Aorta (tissue), 5 donors: ENCODE measurements around the gene SNAI1. TPM values are rescaled to one million over a fixed set of nuclear protein-coding genes. Genes with fewer than 3 reads are reported as not detected.

Source experiments
- ATAC-seq: fragments of 200-7000 bp; cut with Tn5 transposase; one replicate; pipeline ENCODE4 v1.9.1; 2022; ENCODE audit warnings: moderate library complexity; ENCODE audit not compliant: low FRiP score
- DNase-seq, 2 donors: peaks; one replicate each; pipeline ENCODE4 v3.0.0-alpha.2; 2020
- H3K27ac ChIP-seq, 2 donors: one replicate each; pipeline ENCODE4 v1.5.1; 2013; ENCODE audit warnings: low read length in 2 of 2, mild to moderate bottlenecking in 2 of 2, moderate library complexity in 2 of 2, control low read depth in 1 of 2, inconsistent platforms in 1 of 2, low read depth in 1 of 2
- H3K27me3 ChIP-seq, 2 donors: one replicate each; pipeline ENCODE4 v1.6.1; 2013; ENCODE audit warnings: control low read depth in 1 of 2, low read length in 1 of 2, mild to moderate bottlenecking in 1 of 2, moderate library complexity in 1 of 2; ENCODE audit not compliant: insufficient read depth in 2 of 2, control insufficient read depth in 1 of 2
- H3K36me3 ChIP-seq, 2 donors: one replicate each; pipeline ENCODE4 v1.6.1; 2013; ENCODE audit warnings: control low read depth in 1 of 2, low read length in 1 of 2, mild to moderate bottlenecking in 1 of 2; ENCODE audit not compliant: insufficient read depth in 2 of 2, control insufficient read depth in 1 of 2
- H3K4me1 ChIP-seq, 2 donors: one replicate each; pipeline ENCODE4 v1.6.1; 2013; ENCODE audit warnings: low read length in 2 of 2, control low read depth in 1 of 2, mild to moderate bottlenecking in 1 of 2, moderate library complexity in 1 of 2; ENCODE audit not compliant: insufficient read depth in 2 of 2, control insufficient read depth in 1 of 2
- H3K4me3 ChIP-seq, 2 donors: one replicate each; pipeline ENCODE4 v1.5.1; 2013; ENCODE audit warnings: low read length in 2 of 2, control low read depth in 1 of 2, mild to moderate bottlenecking in 1 of 2
- H3K9me3 ChIP-seq: one replicate; pipeline ENCODE4 v1.6.1; 2013; ENCODE audit warnings: mild to moderate bottlenecking, low read length; ENCODE audit not compliant: control insufficient read depth
- WGBS, 2 donors: extraction: QIAGEN DNeasy Blood & Tissue Kit; methylation state at CpG; one replicate each; pipeline ENCODE4 v1.1.7; 2013; 5-methylcytosine and 5-hydroxymethylcytosine counted together
- intact Hi-C, 2 donors: fragments of 100-400 bp; cut with DNase I; formaldehyde crosslinking; loops; one replicate each; pipeline versions ENCODE4 v1.14.2 to v1.15.0; 2022
- polyA plus RNA-seq, 2 donors: library from polyadenylated mRNA; stranded (reverse); fragments of 200-250 nt; gene quantifications; one replicate each; pipeline ENCODE4 v1.2.3, GENCODE V29; 2013
- total RNA-seq, 2 donors: library from RNA; stranded (reverse); fragmentation: NEBNext Ultra II Directional; extraction: Animal tissue kit (Norgen Biotek cat#: 25700); gene quantifications; one replicate each; pipeline ENCODE4 v1.2.1, GENCODE V29; 2021
- donor health status: healthy with polysubstance abuse.
- donor health status: Bipolar disorder and iron deficiency.
- donor health status: DM: no; HTN: no; CAD: no.
- donor health status: DM: no; HTN: no; CAD: no.
- donor health status: DM: yes; HTN: yes; CAD: no.

Gene SNAI1
- total and polyA plus RNA-seq, 4 donors = 7.8 to 44.7 (median 9.3) TPM

DNA sequence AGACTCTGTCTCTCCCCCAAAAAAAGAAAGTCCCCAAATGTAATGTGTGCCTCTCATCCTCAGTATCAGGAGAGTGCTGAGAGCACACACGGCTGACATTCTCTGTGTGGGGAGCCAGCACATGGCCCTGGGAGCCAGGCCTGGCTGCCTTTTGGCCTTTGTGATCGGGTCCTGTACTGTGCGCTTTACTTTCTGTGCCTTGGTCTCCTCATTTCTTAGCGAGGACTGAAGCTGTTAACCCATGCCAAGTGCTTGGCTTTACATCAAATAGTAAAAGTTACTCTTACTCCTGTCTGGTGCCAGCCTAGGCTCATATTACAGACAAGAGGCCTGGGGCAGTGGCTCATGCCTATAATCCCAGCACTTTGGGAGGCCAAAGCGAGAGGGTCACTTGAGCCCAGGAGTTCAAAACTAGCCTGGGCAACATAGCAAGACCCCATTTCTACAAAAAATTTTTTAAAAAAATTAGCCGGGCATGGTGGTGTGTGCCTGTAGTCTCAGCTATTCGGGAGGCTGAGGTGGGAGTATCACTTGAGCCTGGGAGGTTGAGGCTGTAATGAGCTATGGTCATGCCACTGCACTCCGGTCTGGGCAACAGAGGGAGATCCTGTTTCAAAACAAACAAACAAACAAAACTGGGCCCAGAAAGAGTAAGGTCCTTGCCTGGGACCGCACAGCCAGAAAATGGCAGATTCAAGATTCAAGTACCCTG is 50.3 kb downstream of the SNAI1 start:
- Histone ChIP-seq H3K36me3 (no peaks in the 10 kb centered on the region), H3K27me3 (no peaks in the 10 kb centered on the region), H3K27ac (peak overlapping the region in 1 of 2 donors; percentile 95), H3K4me3 (no peak overlapping the region), H3K4me1 (peaks cover 0 to 4% of the 10 kb centered on the region in 2 donors), H3K9me3 (no peaks in the 10 kb centered on the region)
- intact Hi-C loops = no loop called here
- ATAC-seq (no peak), DNase-seq (no peak)
- 66 to 68% methylated on average over 9 of the region's 9 CpGs for WGBS, 2 donors

DNA sequence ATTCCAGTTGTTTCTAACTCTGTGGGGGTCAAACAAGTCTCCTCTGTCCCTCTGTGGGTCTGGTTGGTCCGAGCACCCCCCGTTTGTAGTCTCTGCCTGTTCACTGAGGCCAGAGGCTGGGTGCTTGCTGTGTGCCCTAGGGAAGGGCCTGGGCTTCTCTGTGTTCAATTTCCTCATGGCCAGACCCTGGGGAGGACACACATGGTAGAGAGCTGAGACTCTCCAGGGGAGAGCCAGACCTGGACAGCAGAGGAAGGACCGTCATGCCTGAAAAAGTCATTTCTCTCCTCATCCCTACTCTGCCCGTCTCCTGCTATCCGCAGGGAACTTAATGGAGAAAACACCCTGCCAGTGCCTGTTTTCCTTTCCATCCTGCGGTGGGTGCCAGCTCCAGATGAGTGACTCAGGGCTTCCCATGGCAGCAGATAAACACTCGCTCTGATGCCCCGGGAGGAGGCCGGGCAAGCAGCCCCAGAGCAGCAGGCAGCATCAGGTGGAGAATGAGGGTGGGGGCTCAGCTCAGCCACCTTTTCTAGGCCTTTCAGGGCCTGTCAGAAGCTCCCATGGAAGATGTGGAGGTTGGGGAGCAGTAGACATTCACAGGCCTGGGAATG is 51.9 kb downstream of the SNAI1 start:
- peak; percentile 88 to 90 for DNase-seq
- Histone ChIP-seq H3K4me1 (peaks cover 0 to 4% of the 10 kb centered on the region in 2 donors), H3K27ac (peak overlapping the region; percentile 62 to 97), H3K9me3 (no peaks in the 10 kb centered on the region), H3K27me3 (no peaks in the 10 kb centered on the region), H3K4me3 (no peak overlapping the region), H3K36me3 (no peaks in the 10 kb centered on the region)
- ATAC-seq = peak; percentile 83
- intact Hi-C loops = no loop called here
- 18 to 21% methylated on average over 9 of the region's 9 CpGs for whole genome bisulfite sequencing, 2 donors

DNA sequence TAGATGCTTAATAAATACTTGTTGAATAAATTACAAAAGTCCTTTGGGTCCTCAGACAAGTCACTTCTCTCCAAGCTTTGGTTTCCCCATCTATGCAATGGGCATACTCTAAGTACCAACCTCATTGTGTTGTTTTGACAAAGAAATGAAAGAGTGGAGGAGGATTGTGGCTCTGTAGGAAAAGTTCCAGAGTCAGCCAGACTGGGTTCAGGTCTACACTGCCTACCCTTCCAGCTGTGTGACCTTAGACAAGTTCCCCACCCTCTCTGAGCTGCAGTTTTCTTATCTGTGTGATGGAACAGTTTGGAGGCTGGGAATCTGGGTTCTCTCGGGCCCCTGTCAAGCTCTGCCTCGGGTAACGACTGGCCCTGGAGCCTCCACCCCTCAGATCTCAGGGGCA is 53.9 kb downstream of the SNAI1 start:
- H3K27me3 ChIP-seq = no peaks in the 10 kb centered on the region
- H3K4me3 ChIP-seq = no peak overlapping the region
- 91 to 93% methylated on average over 3 of the region's 3 CpGs for WGBS, 2 donors
- intact Hi-C loops = no loop called here
- DNase-seq (no peak), ATAC-seq (no peak)
- peaks cover 0 to 4% of the 10 kb centered on the region in 2 donors for H3K4me1 ChIP-seq
- H3K9me3 ChIP-seq = no peaks in the 10 kb centered on the region
- H3K36me3 ChIP-seq = no peaks in the 10 kb centered on the region
- H3K27ac ChIP-seq = no peak overlapping the region

DNA sequence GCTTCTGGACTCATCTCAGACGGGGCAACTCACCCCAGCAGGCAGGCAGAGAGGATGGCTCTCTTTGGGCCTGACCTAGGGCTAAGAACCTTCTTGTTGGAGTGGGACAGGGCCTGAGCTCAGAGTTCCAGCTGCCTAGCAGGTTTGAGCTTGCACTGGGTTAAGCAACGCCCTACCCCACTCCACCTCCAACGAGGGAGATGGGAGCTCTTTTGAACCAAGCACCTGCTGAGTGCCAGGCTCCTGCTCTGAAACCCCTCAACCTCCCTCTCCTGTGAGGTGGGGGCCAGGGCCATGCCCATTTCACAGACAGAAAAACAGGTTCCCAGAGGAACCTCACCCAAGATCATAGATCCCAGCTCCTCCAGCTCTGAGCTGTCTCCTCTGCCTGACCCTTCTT is 54.3 kb downstream of the SNAI1 start:
- intact Hi-C loops = no loop called here
- H3K9me3 ChIP-seq = no peaks in the 10 kb centered on the region
- H3K36me3 ChIP-seq = no peaks in the 10 kb centered on the region
- H3K27ac ChIP-seq = no peak overlapping the region
- WGBS, 2 donors = 89 to 90% methylated on average over 3 of the region's 3 CpGs
- ATAC-seq (no peak), DNase-seq (no peak)
- H3K4me1 ChIP-seq = peaks cover 0 to 4% of the 10 kb centered on the region in 2 donors
- H3K27me3 ChIP-seq = no peaks in the 10 kb centered on the region
- H3K4me3 ChIP-seq = no peak overlapping the region

DNA sequence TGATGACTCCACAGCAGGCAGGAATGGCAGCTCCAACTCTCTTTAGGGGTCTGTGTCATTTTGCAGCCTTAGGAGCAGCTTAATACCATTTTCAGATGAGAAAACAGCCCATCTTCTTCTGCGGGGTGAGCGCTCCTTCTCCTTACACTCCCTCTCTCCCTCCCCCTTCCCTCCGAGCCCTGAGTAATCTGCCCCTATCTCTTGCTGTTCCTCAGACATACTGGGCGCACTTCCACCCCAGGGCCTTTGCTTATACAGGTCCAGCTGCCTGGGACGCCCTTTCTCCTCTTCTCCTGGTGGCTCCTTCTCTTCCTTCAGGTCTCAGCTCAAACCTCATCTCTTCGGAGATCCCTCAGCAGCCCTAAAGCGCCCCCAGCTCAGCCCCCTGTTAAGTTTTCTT is 54.8 kb downstream of the SNAI1 start:
- no peaks in the 10 kb centered on the region for H3K9me3 ChIP-seq
- intact Hi-C loops = no loop called here
- no peak for ATAC-seq
- H3K36me3 ChIP-seq = no peaks in the 10 kb centered on the region
- H3K4me3 ChIP-seq = no peak overlapping the region
- no peak for DNase-seq
- peaks cover 0 to 4% of the 10 kb centered on the region in 2 donors for H3K4me1 ChIP-seq
- no peaks in the 10 kb centered on the region for H3K27me3 ChIP-seq
- WGBS, 2 donors = 93 to 94% methylated on average over 7 of the region's 7 CpGs
- H3K27ac ChIP-seq = no peak overlapping the region

DNA sequence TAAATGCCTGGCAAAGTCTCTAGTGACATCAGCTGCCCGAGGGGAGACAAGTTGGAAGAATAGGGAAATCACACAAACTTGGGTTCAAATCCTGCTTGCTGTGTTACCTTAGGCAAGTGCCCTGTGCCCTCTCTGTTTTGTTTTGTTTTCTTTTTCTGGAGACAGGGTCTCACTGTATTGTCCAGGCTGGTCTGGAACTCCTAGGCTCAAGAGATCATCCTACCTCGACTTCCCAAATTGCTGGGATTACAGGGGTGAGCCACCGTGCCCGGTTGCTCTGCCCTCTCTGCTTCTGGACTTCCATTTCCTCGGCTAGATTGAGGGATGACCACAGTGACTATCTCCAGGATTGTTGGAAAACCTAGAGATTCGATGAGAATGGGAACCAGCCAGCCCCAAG is 55.4 kb downstream of the SNAI1 start:
- Histone ChIP-seq H3K4me3 (no peak overlapping the region), H3K27me3 (no peaks in the 10 kb centered on the region), H3K9me3 (no peaks in the 10 kb centered on the region), H3K4me1 (peaks cover 0 to 4% of the 10 kb centered on the region in 2 donors), H3K27ac (no peak overlapping the region), H3K36me3 (no peaks in the 10 kb centered on the region)
- no peak for ATAC-seq
- no peak for DNase-seq
- WGBS, 2 donors = 82 to 84% methylated on average over 6 of the region's 6 CpGs
- intact Hi-C loops = no loop called here

Other genes starting within 250 kb of the SNAI1 start
- 10 to 100 TPM; 12.5 to 14.6 TPM for gene SLC9A8, start 170.2 kb upstream of the SNAI1 start, total RNA-seq
- gene SLC9A8, start 170.2 kb upstream of the SNAI1 start, polyA plus RNA-seq = 10 to 100 TPM in 1 of 2 donors, 1 to 10 TPM in 1; 2.8 to 10.6 TPM
- 1 to 10 TPM; 4.8 to 5.8 TPM for gene SPATA2, start 67.5 kb upstream of the SNAI1 start, total RNA-seq
- gene SPATA2, start 67.5 kb upstream of the SNAI1 start, polyA plus RNA-seq = 1 to 10 TPM; 2.9 to 3.9 TPM
- 10 to 100 TPM; 46.8 to 70.6 TPM for gene RNF114, start 46.6 kb upstream of the SNAI1 start, total RNA-seq
- gene RNF114, start 46.6 kb upstream of the SNAI1 start, polyA plus RNA-seq = 10 to 100 TPM; 32.1 to 38.4 TPM
- 100 to 1,000 TPM; 106 to 107 TPM for gene UBE2V1, start 130.2 kb downstream of the SNAI1 start, total RNA-seq
- 10 to 100 TPM; 54.2 to 59.9 TPM for gene UBE2V1, start 130.2 kb downstream of the SNAI1 start, polyA plus RNA-seq
- gene PEDS1, start 170.7 kb downstream of the SNAI1 start, total RNA-seq = 10 to 100 TPM; 17.2 to 22.6 TPM
- gene PEDS1, start 170.7 kb downstream of the SNAI1 start, polyA plus RNA-seq = 10 to 100 TPM in 1 of 2 donors, 1 to 10 TPM in 1; 6.5 to 13.9 TPM
- 100 to 1,000 TPM in 1 of 2 donors, 10 to 100 TPM in 1; 57.8 to 141 TPM for gene CEBPB, start 207.8 kb downstream of the SNAI1 start, total RNA-seq
- 10 to 100 TPM; 15.8 to 43.6 TPM for gene CEBPB, start 207.8 kb downstream of the SNAI1 start, polyA plus RNA-seq